GM23338 (cell line): ENCODE data around the gene GSTA5. TPM values are rescaled to one million over a fixed set of nuclear protein-coding genes. Genes with fewer than 3 reads are reported as not detected.

Experiments used
- ATAC-seq: fragments of 200-7000 bp; cut with Tn5 transposase; 3 replicates; pipeline ENCODE4 v1.9.1; 2020
- DNase-seq: peaks from one replicate; pipeline ENCODE4 v3.0.0-alpha.2; 2015; ENCODE audit warnings: low spot score
- H2AFZ ChIP-seq: fragments of 200-600 bp; sonication (generic); 2 replicates; pipeline ENCODE4 v1.8.0; 2016; ENCODE audit warnings: antibody characterized with exemption, mild to moderate bottlenecking, moderate library complexity
- H3F3A ChIP-seq: fragments of 200-600 bp; sonication (generic); replicated peaks from 2 replicates; pipeline ENCODE4 v1.8.0; 2017; ENCODE audit warnings: antibody characterized with exemption, mixed run types, low read depth
- H3K27ac ChIP-seq: fragments of 200-600 bp; sonication (generic); 2 replicates; pipeline ENCODE4 v1.6.1; 2016; ENCODE audit warnings: low read depth
- H3K27me3 ChIP-seq: fragments of 200-600 bp; sonication (generic); 2 replicates; pipeline ENCODE4 v1.8.0; 2016; ENCODE audit warnings: mild to moderate bottlenecking, mixed run types, moderate library complexity; ENCODE audit not compliant: insufficient read depth
- H3K36me3 ChIP-seq: fragments of 200-600 bp; sonication (generic); 2 replicates; pipeline ENCODE4 v1.8.0; 2016; ENCODE audit warnings: mild to moderate bottlenecking; ENCODE audit not compliant: insufficient read depth
- H3K4me1 ChIP-seq: fragments of 200-600 bp; sonication (generic); 2 replicates; pipeline ENCODE4 v1.8.0; 2016; ENCODE audit warnings: mild to moderate bottlenecking, moderate library complexity; ENCODE audit not compliant: insufficient read depth
- H3K4me2 ChIP-seq: fragments of 200-600 bp; sonication (generic); 2 replicates; pipeline ENCODE4 v1.7.1; 2017; ENCODE audit warnings: mixed run types
- H3K4me3 ChIP-seq: fragments of 200-600 bp; sonication (generic); 2 replicates; pipeline ENCODE4 v1.6.1; 2016; ENCODE audit warnings: mixed run types
- H3K79me2 ChIP-seq: fragments of 200-600 bp; sonication (generic); replicated peaks from 2 replicates; pipeline ENCODE4 v1.8.0; 2017; ENCODE audit warnings: mild to moderate bottlenecking; ENCODE audit not compliant: insufficient read depth
- H3K9me2 ChIP-seq: fragments of 200-600 bp; sonication (generic); 2 replicates; pipeline ENCODE4 v1.8.0; 2017; ENCODE audit not compliant: insufficient read depth
- H4K20me1 ChIP-seq: fragments of 200-600 bp; sonication (generic); replicated peaks from 2 replicates; pipeline ENCODE4 v1.8.0; 2017; ENCODE audit warnings: mild to moderate bottlenecking; ENCODE audit not compliant: insufficient read depth
- H3K27ac Mint-ChIP-seq: 2 replicates; pipeline ENCODE4 v1.8.0; 2020; ENCODE audit warnings: inconsistent platforms, mild to moderate bottlenecking, moderate library complexity, mixed read lengths
- H3K27me3 Mint-ChIP-seq: 3 replicates; pipeline ENCODE4 v1.8.0; 2022; ENCODE audit warnings: low read depth, mild to moderate bottlenecking, moderate library complexity, mixed read lengths, inconsistent platforms; ENCODE audit not compliant: insufficient read depth, poor library complexity
- H3K36me3 Mint-ChIP-seq: 3 replicates; pipeline ENCODE4 v1.8.0; 2021; ENCODE audit warnings: low read depth, mild to moderate bottlenecking, inconsistent platforms, moderate library complexity, mixed read lengths
- H3K4me1 Mint-ChIP-seq: 3 replicates; pipeline ENCODE4 v1.8.0; 2020; ENCODE audit warnings: mild to moderate bottlenecking, inconsistent platforms, mixed read lengths
- H3K4me3 Mint-ChIP-seq: 3 replicates; pipeline ENCODE4 v1.8.0; 2021; ENCODE audit warnings: moderate library complexity, mild to moderate bottlenecking, inconsistent platforms, mixed read lengths
- H3K9me3 Mint-ChIP-seq: 3 replicates; pipeline ENCODE4 v1.8.0; 2020; ENCODE audit warnings: moderate library complexity, mild to moderate bottlenecking, inconsistent platforms, mixed read lengths
- CREB1 ChIP-seq: fragments of 250-450 bp; sonication (Bioruptor Pico); IDR thresholded peaks from 2 replicates; pipeline ENCODE4 v1.5.0; 2020; ENCODE audit warnings: low read depth, mild to moderate bottlenecking, moderate library complexity
- EZH2 ChIP-seq: fragments of 200-600 bp; sonication (generic); IDR thresholded peaks from one replicate; pipeline ENCODE4 v1.8.0; 2017; ENCODE audit warnings: antibody characterized with exemption, mild to moderate bottlenecking, low read depth; ENCODE audit not compliant: unreplicated experiment
- EZH2phosphoT487 ChIP-seq: fragments of 200-600 bp; sonication (generic); IDR thresholded peaks from one replicate; pipeline ENCODE4 v1.8.1; 2018; ENCODE audit warnings: antibody characterized with exemption; ENCODE audit not compliant: unreplicated experiment
- JUNB ChIP-seq: IDR thresholded peaks from one replicate; pipeline ENCODE4 v1.6.1; 2016; ENCODE audit warnings: antibody characterized with exemption; ENCODE audit not compliant: unreplicated experiment
- NANOG ChIP-seq: IDR thresholded peaks from 2 replicates; pipeline ENCODE4 v1.6.1; 2016; ENCODE audit warnings: antibody characterized with exemption, borderline replicate concordance
- POLR2AphosphoS5 ChIP-seq: IDR thresholded peaks from 2 replicates; pipeline ENCODE4 v1.6.1; 2016; ENCODE audit warnings: antibody characterized with exemption, low read depth
- STAT1 ChIP-seq: IDR thresholded peaks from one replicate; pipeline ENCODE4 v1.6.1; 2016; ENCODE audit warnings: antibody characterized with exemption; ENCODE audit not compliant: unreplicated experiment
- ZNF114 ChIP-seq: fragments of 250-450 bp; sonication (Bioruptor Pico); IDR thresholded peaks from 2 replicates; pipeline ENCODE4 v1.5.0; 2020; ENCODE audit warnings: mild to moderate bottlenecking, moderate library complexity
- ZNF331 ChIP-seq: fragments of 250-450 bp; sonication (Bioruptor Pico); IDR thresholded peaks from 2 replicates; pipeline ENCODE4 v1.5.0; 2020; ENCODE audit warnings: low read depth, mild to moderate bottlenecking, moderate library complexity
- polyA plus RNA-seq: library from polyadenylated mRNA; unstranded; fragments of >200 nt; fragmentation: Nextera tagmentation; extraction: Ambion mirVana; gene quantifications from 2 replicates; pipeline ENCODE4 v1.2.1, GENCODE V29; 2016
- total RNA-seq: library from RNA; depleted of rRNA; stranded (reverse); fragments of >200 nt; shearing (Covaris generic); gene quantifications from 2 replicates; pipeline ENCODE4 v1.2.3, GENCODE V29; 2014
- TF ChIP-seq, protein P1 (sequence below), 2 experiments: fragments of 200-600 bp in 1 of 2; sonication (generic) in 1 of 2; conservative IDR thresholded peaks; 2 replicates each; pipeline versions ENCODE4 v1.5.1 to v1.6.1; 2016 to 2017; ENCODE audit warnings: antibody characterized with exemption in 2 of 2, low read depth in 2 of 2, mild to moderate bottlenecking in 2 of 2, moderate library complexity in 1 of 2
- TF ChIP-seq, protein P2 (sequence below): fragments of 250-450 bp; sonication (Bioruptor Pico); IDR thresholded peaks from 2 replicates; pipeline ENCODE4 v1.5.0; 2020; ENCODE audit warnings: mild to moderate bottlenecking, moderate library complexity
- TF ChIP-seq, protein P3 (sequence below): IDR thresholded peaks from one replicate; pipeline ENCODE4 v1.6.1; 2018; ENCODE audit warnings: antibody characterized with exemption; ENCODE audit not compliant: unreplicated experiment
- TF ChIP-seq, protein P4 (sequence below): IDR thresholded peaks from 2 replicates; pipeline ENCODE4 v1.6.1; 2016; ENCODE audit warnings: antibody characterized with exemption

Gene GSTA5
- total and polyA plus RNA-seq, 2 experiments from 2014 or later = not detected

DNA sequence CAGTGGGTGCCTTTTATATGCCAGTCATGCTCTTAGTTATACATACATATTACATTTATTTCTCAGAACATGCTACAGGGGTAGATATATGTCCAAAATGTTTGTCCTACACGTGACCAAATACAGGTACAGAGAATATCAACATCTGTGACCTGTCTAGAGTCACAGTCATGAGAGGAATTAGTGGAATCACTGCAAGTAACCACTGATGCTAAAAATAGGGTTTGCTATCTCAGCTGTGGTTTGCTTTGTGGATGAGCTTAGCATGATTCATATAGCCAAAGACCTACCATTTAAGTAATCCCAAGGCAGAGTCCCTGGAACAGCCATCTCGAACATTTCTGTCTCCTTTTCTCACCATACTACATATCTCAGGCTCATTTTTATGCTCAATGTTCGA lies 36.6 kb upstream of the GSTA5 start:
- H3K4me2 ChIP-seq = no peak overlapping the region
- Mint-ChIP-seq H3K4me1 (peaks cover 6% of the 10 kb centered on the region), H3K36me3 (no peaks in the 10 kb centered on the region), H3K4me3 (no peak overlapping the region), H3K27ac (no peak overlapping the region), H3K27me3 (no peaks in the 10 kb centered on the region), H3K9me3 (no peaks in the 10 kb centered on the region)
- no peak overlapping the region for H3K4me3 ChIP-seq
- no peak overlapping the region for H3K27ac ChIP-seq
- H3K27me3 ChIP-seq = no peaks in the 10 kb centered on the region
- DNase-seq = no peak
- no peaks in the 10 kb centered on the region for H4K20me1 ChIP-seq
- H3K36me3 ChIP-seq = no peaks in the 10 kb centered on the region
- H3K4me1 ChIP-seq = no peaks in the 10 kb centered on the region; the same call in 1 of the 2 replicates
- no peak for ATAC-seq
- H3K9me2 ChIP-seq = no peaks in the 10 kb centered on the region
- no peak for TF ChIP-seq ZNF114 (CRISPR knock-in tag)
- no peak for TF ChIP-seq EZH2phosphoT487
- TF ChIP-seq, protein P1, sequence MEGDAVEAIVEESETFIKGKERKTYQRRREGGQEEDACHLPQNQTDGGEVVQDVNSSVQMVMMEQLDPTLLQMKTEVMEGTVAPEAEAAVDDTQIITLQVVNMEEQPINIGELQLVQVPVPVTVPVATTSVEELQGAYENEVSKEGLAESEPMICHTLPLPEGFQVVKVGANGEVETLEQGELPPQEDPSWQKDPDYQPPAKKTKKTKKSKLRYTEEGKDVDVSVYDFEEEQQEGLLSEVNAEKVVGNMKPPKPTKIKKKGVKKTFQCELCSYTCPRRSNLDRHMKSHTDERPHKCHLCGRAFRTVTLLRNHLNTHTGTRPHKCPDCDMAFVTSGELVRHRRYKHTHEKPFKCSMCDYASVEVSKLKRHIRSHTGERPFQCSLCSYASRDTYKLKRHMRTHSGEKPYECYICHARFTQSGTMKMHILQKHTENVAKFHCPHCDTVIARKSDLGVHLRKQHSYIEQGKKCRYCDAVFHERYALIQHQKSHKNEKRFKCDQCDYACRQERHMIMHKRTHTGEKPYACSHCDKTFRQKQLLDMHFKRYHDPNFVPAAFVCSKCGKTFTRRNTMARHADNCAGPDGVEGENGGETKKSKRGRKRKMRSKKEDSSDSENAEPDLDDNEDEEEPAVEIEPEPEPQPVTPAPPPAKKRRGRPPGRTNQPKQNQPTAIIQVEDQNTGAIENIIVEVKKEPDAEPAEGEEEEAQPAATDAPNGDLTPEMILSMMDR (conservative IDR thresholded peaks at IDR 0.05; ENCODE audit: low read depth in 2 of 2) = no peak
- TF ChIP-seq, protein P2, sequence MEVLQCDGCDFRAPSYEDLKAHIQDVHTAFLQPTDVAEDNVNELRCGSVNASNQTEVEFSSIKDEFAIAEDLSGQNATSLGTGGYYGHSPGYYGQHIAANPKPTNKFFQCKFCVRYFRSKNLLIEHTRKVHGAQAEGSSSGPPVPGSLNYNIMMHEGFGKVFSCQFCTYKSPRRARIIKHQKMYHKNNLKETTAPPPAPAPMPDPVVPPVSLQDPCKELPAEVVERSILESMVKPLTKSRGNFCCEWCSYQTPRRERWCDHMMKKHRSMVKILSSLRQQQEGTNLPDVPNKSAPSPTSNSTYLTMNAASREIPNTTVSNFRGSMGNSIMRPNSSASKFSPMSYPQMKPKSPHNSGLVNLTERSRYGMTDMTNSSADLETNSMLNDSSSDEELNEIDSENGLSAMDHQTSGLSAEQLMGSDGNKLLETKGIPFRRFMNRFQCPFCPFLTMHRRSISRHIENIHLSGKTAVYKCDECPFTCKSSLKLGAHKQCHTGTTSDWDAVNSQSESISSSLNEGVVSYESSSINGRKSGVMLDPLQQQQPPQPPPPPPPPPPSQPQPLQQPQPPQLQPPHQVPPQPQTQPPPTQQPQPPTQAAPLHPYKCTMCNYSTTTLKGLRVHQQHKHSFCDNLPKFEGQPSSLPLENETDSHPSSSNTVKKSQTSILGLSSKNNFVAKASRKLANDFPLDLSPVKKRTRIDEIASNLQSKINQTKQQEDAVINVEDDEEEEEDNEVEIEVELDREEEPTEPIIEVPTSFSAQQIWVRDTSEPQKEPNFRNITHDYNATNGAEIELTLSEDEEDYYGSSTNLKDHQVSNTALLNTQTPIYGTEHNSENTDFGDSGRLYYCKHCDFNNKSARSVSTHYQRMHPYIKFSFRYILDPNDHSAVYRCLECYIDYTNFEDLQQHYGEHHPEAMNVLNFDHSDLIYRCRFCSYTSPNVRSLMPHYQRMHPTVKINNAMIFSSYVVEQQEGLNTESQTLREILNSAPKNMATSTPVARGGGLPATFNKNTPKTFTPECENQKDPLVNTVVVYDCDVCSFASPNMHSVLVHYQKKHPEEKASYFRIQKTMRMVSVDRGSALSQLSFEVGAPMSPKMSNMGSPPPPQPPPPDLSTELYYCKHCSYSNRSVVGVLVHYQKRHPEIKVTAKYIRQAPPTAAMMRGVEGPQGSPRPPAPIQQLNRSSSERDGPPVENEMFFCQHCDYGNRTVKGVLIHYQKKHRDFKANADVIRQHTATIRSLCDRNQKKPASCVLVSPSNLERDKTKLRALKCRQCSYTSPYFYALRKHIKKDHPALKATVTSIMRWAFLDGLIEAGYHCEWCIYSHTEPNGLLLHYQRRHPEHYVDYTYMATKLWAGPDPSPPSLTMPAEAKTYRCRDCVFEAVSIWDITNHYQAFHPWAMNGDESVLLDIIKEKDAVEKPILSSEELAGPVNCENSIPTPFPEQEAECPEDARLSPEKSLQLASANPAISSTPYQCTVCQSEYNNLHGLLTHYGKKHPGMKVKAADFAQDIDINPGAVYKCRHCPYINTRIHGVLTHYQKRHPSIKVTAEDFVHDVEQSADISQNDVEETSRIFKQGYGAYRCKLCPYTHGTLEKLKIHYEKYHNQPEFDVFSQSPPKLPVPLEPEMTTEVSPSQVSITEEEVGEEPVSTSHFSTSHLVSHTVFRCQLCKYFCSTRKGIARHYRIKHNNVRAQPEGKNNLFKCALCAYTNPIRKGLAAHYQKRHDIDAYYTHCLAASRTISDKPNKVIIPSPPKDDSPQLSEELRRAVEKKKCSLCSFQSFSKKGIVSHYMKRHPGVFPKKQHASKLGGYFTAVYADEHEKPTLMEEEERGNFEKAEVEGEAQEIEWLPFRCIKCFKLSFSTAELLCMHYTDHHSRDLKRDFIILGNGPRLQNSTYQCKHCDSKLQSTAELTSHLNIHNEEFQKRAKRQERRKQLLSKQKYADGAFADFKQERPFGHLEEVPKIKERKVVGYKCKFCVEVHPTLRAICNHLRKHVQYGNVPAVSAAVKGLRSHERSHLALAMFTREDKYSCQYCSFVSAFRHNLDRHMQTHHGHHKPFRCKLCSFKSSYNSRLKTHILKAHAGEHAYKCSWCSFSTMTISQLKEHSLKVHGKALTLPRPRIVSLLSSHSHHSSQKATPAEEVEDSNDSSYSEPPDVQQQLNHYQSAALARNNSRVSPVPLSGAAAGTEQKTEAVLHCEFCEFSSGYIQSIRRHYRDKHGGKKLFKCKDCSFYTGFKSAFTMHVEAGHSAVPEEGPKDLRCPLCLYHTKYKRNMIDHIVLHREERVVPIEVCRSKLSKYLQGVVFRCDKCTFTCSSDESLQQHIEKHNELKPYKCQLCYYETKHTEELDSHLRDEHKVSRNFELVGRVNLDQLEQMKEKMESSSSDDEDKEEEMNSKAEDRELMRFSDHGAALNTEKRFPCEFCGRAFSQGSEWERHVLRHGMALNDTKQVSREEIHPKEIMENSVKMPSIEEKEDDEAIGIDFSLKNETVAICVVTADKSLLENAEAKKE = no peak
- no peak for TF ChIP-seq EZH2
- TF ChIP-seq, protein P3, sequence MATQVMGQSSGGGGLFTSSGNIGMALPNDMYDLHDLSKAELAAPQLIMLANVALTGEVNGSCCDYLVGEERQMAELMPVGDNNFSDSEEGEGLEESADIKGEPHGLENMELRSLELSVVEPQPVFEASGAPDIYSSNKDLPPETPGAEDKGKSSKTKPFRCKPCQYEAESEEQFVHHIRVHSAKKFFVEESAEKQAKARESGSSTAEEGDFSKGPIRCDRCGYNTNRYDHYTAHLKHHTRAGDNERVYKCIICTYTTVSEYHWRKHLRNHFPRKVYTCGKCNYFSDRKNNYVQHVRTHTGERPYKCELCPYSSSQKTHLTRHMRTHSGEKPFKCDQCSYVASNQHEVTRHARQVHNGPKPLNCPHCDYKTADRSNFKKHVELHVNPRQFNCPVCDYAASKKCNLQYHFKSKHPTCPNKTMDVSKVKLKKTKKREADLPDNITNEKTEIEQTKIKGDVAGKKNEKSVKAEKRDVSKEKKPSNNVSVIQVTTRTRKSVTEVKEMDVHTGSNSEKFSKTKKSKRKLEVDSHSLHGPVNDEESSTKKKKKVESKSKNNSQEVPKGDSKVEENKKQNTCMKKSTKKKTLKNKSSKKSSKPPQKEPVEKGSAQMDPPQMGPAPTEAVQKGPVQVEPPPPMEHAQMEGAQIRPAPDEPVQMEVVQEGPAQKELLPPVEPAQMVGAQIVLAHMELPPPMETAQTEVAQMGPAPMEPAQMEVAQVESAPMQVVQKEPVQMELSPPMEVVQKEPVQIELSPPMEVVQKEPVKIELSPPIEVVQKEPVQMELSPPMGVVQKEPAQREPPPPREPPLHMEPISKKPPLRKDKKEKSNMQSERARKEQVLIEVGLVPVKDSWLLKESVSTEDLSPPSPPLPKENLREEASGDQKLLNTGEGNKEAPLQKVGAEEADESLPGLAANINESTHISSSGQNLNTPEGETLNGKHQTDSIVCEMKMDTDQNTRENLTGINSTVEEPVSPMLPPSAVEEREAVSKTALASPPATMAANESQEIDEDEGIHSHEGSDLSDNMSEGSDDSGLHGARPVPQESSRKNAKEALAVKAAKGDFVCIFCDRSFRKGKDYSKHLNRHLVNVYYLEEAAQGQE = no peak
- TF ChIP-seq, protein P4, sequence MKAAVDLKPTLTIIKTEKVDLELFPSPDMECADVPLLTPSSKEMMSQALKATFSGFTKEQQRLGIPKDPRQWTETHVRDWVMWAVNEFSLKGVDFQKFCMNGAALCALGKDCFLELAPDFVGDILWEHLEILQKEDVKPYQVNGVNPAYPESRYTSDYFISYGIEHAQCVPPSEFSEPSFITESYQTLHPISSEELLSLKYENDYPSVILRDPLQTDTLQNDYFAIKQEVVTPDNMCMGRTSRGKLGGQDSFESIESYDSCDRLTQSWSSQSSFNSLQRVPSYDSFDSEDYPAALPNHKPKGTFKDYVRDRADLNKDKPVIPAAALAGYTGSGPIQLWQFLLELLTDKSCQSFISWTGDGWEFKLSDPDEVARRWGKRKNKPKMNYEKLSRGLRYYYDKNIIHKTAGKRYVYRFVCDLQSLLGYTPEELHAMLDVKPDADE = no peak
- TF ChIP-seq ZNF331 (CRISPR knock-in tag) = no peak
- no peak for TF ChIP-seq NANOG
- TF ChIP-seq STAT1 = no peak
- TF ChIP-seq JUNB = no peak
- TF ChIP-seq CREB1 (CRISPR knock-in tag) = no peak
- TF ChIP-seq POLR2AphosphoS5 = no peak
- H2AFZ ChIP-seq = no peak overlapping the region
- H3F3A ChIP-seq = no peaks in the 10 kb centered on the region
- H3K79me2 ChIP-seq = no peaks in the 10 kb centered on the region
